Lower lobe of right lung (tissue), 2 donors: Measurements from ENCODE around the gene WDR27. TPM values are rescaled to one million over a fixed set of nuclear protein-coding genes. Genes with fewer than 3 reads are reported as not detected.

Experiments
- ATAC-seq, 2 donors: fragments of 200-7000 bp; cut with Tn5 transposase; one replicate each; pipeline ENCODE4 v1.9.1; 2020 to 2022; ENCODE audit warnings: mild to moderate bottlenecking in 2 of 2, moderate library complexity in 2 of 2
- DNase-seq: peaks from one replicate; pipeline ENCODE4 v3.0.0-alpha.2; 2020
- H3K27ac ChIP-seq: fragments of 200-600 bp; one replicate; pipeline ENCODE4 v1.8.0; 2022
- H3K27me3 ChIP-seq: fragments of 200-600 bp; one replicate; pipeline ENCODE4 v1.8.0; 2022; ENCODE audit warnings: low read depth
- H3K36me3 ChIP-seq: fragments of 200-600 bp; one replicate; pipeline ENCODE4 v1.8.0; 2022; ENCODE audit warnings: mild to moderate bottlenecking
- H3K4me1 ChIP-seq: fragments of 200-600 bp; one replicate; pipeline ENCODE4 v1.8.0; 2022
- H3K4me3 ChIP-seq: fragments of 200-600 bp; one replicate; pipeline ENCODE4 v1.8.0; 2022; ENCODE audit warnings: mild to moderate bottlenecking
- H3K9me3 ChIP-seq: fragments of 200-600 bp; one replicate; pipeline ENCODE4 v1.8.0; 2022
- CTCF ChIP-seq: fragments of 200-600 bp; IDR thresholded peaks from one replicate; pipeline ENCODE4 v1.8.0; 2022; ENCODE audit warnings: antibody characterized with exemption, mild to moderate bottlenecking
- intact Hi-C: fragments of 100-400 bp; cut with DNase I; formaldehyde crosslinking; loops from one replicate; pipeline ENCODE4 v1.11.0; 2022
- total RNA-seq: library from RNA; stranded (reverse); fragmentation: NEBNext Ultra II Directional; extraction: Animal tissue kit (Norgen Biotek cat#: 25700); gene quantifications from one replicate; pipeline ENCODE4 v1.2.1, GENCODE V29; 2021
- donor health status: DM: no; HTN: yes; CAD: no; lungs with severe emphysema.

WDR27 gene
- total RNA-seq, 1 donor from 2014 or later: 38.0 TPM

GRCh38 chr6:169557887-169558286 is 143.9 kb downstream of the WDR27 start:
- ATAC-seq (no peak), DNase-seq (no peak)

GRCh38 chr6:169556758-169557548 is 144.9 kb downstream of the WDR27 start:
- Histone ChIP-seq H3K4me1 (no peaks in the 10 kb centered on the region), H3K4me3 (no peak overlapping the region), H3K9me3 (no peaks in the 10 kb centered on the region), H3K36me3 (peaks cover 4% of the 10 kb centered on the region), H3K27me3 (no peaks in the 10 kb centered on the region), H3K27ac (no peak overlapping the region)
- ATAC-seq (peak in 1 of 2 donors; percentile 35), DNase-seq (no peak)
- intact Hi-C loops: no loop called here
- no peak for TF ChIP-seq CTCF

More at GRCh38 chr6:169557887-169558286, 143.9 kb downstream of the WDR27 start:
- Histone ChIP-seq H3K9me3 (no peaks in the 10 kb centered on the region), H3K4me3 (no peak overlapping the region), H3K4me1 (no peaks in the 10 kb centered on the region), H3K27me3 (no peaks in the 10 kb centered on the region), H3K36me3 (peaks cover 4% of the 10 kb centered on the region), H3K27ac (no peak overlapping the region)
- intact Hi-C loops: no loop called here
- TF ChIP-seq CTCF: no peak

GRCh38 chr6:169555971-169556617 is 145.7 kb downstream of the WDR27 start:
- H3K36me3 ChIP-seq: peaks cover 4% of the 10 kb centered on the region
- DNase-seq: no peak
- intact Hi-C loops: no loop called here
- no peaks in the 10 kb centered on the region for H3K27me3 ChIP-seq
- ATAC-seq: no peak
- H3K9me3 ChIP-seq: no peaks in the 10 kb centered on the region
- H3K4me3 ChIP-seq: no peak overlapping the region
- TF ChIP-seq CTCF: no peak
- no peak overlapping the region for H3K27ac ChIP-seq
- no peaks in the 10 kb centered on the region for H3K4me1 ChIP-seq

DNA sequence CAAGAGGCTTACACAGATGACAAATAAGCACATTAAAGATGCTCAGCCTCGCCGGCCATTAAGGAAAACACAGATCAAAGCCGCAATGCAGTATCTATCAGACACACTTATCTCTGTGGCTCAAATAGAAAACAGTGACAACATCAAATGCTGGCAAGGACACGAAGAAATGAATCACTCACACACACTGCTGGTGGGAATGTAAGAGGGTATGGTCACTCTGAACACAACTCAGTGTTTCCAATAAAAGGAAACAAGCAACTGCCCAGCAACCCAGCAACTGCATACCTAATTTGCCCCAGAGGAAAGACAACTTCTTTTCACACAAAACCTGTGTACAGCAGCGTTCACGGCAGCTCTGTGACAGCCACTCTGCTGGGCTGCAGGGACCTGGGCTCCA is 155.8 kb downstream of the WDR27 start:
- intact Hi-C loops: no loop called here
- Histone ChIP-seq H3K4me3 (no peak overlapping the region), H3K9me3 (peaks cover 24% of the 10 kb centered on the region), H3K4me1 (no peaks in the 10 kb centered on the region), H3K36me3 (no peaks in the 10 kb centered on the region), H3K27me3 (no peaks in the 10 kb centered on the region), H3K27ac (no peak overlapping the region)
- DNase-seq (no peak), ATAC-seq (no peak)
- no peak for TF ChIP-seq CTCF

GRCh38 chr6:169543704-169544103 is 158.1 kb downstream of the WDR27 start:
- Histone ChIP-seq H3K4me3 (no peak overlapping the region), H3K27ac (no peak overlapping the region), H3K27me3 (no peaks in the 10 kb centered on the region), H3K9me3 (peaks cover 18% of the 10 kb centered on the region), H3K4me1 (no peaks in the 10 kb centered on the region), H3K36me3 (no peaks in the 10 kb centered on the region)
- DNase-seq (no peak), ATAC-seq (no peak)
- TF ChIP-seq CTCF: no peak
- intact Hi-C loops: no loop called here
